ENCODE measurements around the gene PACSIN2.

The PACSIN2 gene

DNA sequence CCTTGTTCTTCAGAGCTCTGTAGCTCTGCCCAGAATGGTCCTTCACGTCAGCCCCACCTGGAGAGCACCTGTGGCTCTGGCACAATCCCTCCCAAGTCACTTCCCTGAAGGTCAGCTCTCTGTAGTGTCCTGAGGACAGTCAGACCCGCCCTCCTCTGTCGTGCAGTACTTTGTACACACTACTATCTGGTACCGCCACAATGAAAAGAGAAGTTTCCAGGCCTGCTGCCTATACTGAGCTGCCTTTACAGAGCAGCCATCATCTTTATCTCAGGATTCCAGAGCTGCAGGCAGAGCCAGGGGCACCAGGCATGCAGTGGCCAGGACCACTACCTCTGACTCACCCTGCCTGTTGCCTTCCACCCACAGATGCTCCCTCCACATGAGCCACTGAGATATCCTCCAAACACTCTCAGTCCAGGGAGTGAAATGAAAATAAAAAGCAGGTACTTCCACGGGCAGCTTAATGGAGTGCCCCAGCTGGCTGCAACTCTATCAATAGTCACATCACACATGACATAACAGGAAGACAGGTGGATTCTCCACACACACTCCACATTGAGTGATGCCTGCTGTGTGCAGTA lies 7.3 kb downstream of the PACSIN2 start:
- TF ChIP-seq, protein P1, sequence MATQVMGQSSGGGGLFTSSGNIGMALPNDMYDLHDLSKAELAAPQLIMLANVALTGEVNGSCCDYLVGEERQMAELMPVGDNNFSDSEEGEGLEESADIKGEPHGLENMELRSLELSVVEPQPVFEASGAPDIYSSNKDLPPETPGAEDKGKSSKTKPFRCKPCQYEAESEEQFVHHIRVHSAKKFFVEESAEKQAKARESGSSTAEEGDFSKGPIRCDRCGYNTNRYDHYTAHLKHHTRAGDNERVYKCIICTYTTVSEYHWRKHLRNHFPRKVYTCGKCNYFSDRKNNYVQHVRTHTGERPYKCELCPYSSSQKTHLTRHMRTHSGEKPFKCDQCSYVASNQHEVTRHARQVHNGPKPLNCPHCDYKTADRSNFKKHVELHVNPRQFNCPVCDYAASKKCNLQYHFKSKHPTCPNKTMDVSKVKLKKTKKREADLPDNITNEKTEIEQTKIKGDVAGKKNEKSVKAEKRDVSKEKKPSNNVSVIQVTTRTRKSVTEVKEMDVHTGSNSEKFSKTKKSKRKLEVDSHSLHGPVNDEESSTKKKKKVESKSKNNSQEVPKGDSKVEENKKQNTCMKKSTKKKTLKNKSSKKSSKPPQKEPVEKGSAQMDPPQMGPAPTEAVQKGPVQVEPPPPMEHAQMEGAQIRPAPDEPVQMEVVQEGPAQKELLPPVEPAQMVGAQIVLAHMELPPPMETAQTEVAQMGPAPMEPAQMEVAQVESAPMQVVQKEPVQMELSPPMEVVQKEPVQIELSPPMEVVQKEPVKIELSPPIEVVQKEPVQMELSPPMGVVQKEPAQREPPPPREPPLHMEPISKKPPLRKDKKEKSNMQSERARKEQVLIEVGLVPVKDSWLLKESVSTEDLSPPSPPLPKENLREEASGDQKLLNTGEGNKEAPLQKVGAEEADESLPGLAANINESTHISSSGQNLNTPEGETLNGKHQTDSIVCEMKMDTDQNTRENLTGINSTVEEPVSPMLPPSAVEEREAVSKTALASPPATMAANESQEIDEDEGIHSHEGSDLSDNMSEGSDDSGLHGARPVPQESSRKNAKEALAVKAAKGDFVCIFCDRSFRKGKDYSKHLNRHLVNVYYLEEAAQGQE (IDR thresholded peaks at IDR 0.05; ENCODE audit: insufficient read depth in 1 of 2, low read depth in 2 of 2, low read length in 2 of 2) = no peak
- TF ChIP-seq POLR2AphosphoS5 (IDR thresholded peaks at IDR 0.05; ENCODE audit: low read depth, low read length) = no peak
- TF ChIP-seq SIN3A (IDR thresholded peaks at IDR 0.05; ENCODE audit: borderline replicate concordance, insufficient read depth, low read length) = no peak
- no peak for TF ChIP-seq TAF1 (IDR thresholded peaks at IDR 0.05; ENCODE audit: borderline replicate concordance, insufficient read depth, low read length)
- TF ChIP-seq FOXP2 (optimal IDR thresholded peaks at IDR 0.05; ENCODE audit: borderline replicate concordance, extremely low read depth, extremely low read length, insufficient read depth) = no peak

- TF ChIP-seq FOXP2 (optimal IDR thresholded peaks at IDR 0.05; ENCODE audit: borderline replicate concordance, extremely low read depth, extremely low read length, insufficient read depth) = no peak
- no peak for TF ChIP-seq SIN3A (IDR thresholded peaks at IDR 0.05; ENCODE audit: borderline replicate concordance, insufficient read depth, low read length)
Observed at GRCh38 chr22:43006753-43007152, 8.2 kb downstream of the PACSIN2 start.

- TF ChIP-seq, protein P1 (IDR thresholded peaks at IDR 0.05; ENCODE audit: insufficient read depth in 1 of 2, low read depth in 2 of 2, low read length in 2 of 2) = no peak
- TF ChIP-seq POLR2AphosphoS5 (IDR thresholded peaks at IDR 0.05; ENCODE audit: low read depth, low read length) (no peak), SIN3A (IDR thresholded peaks at IDR 0.05; ENCODE audit: borderline replicate concordance, insufficient read depth, low read length) (no peak), TAF1 (IDR thresholded peaks at IDR 0.05; ENCODE audit: borderline replicate concordance, insufficient read depth, low read length) (no peak), FOXP2 (optimal IDR thresholded peaks at IDR 0.05; ENCODE audit: borderline replicate concordance, extremely low read depth, extremely low read length, insufficient read depth) (no peak)
Observed at GRCh38 chr22:43006016-43006505, 8.9 kb downstream of the PACSIN2 start.

DNA sequence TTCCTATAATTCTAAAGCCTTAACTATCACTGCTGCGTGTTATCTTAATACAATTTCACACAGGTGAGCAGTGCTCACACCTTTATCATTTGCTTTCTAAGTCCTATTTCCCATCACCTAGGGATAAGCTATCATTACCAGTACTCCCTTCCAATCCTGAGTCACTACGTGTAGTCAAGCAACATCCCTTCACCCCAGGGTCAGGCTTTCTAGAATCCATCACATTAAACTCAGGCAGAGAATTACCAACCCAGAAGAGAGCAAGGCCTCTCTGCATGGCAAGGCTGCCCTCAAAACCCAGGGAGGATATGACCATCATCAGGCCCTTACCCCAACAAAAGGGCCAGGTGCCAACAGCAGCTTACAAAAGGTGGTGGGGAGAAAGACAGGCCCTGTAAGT lies 9.8 kb downstream of the PACSIN2 start:
- TF ChIP-seq FOXP2 (optimal IDR thresholded peaks at IDR 0.05; ENCODE audit: borderline replicate concordance, extremely low read depth, extremely low read length, insufficient read depth) (no peak), TAF1 (IDR thresholded peaks at IDR 0.05; ENCODE audit: borderline replicate concordance, insufficient read depth, low read length) (no peak), SIN3A (IDR thresholded peaks at IDR 0.05; ENCODE audit: borderline replicate concordance, insufficient read depth, low read length) (no peak), POLR2AphosphoS5 (IDR thresholded peaks at IDR 0.05; ENCODE audit: low read depth, low read length) (no peak)
- TF ChIP-seq, protein P1 (IDR thresholded peaks at IDR 0.05; ENCODE audit: insufficient read depth in 1 of 2, low read depth in 2 of 2, low read length in 2 of 2) = no peak

GRCh38 chr22:43004362-43005035 lies 10.4 kb downstream of the PACSIN2 start:
- TF ChIP-seq SIN3A (IDR thresholded peaks at IDR 0.05; ENCODE audit: borderline replicate concordance, insufficient read depth, low read length) (no peak), FOXP2 (optimal IDR thresholded peaks at IDR 0.05; ENCODE audit: borderline replicate concordance, extremely low read depth, extremely low read length, insufficient read depth) (no peak), POLR2AphosphoS5 (IDR thresholded peaks at IDR 0.05; ENCODE audit: low read depth, low read length) (no peak), TAF1 (IDR thresholded peaks at IDR 0.05; ENCODE audit: borderline replicate concordance, insufficient read depth, low read length) (no peak)
- TF ChIP-seq, protein P1 (IDR thresholded peaks at IDR 0.05; ENCODE audit: insufficient read depth in 1 of 2, low read depth in 2 of 2, low read length in 2 of 2) = no peak

Measured in PFSK-1 (cell line).